Lower leg skin (tissue), 4 donors: Measurements from ENCODE around the gene TXNRD3. TPM values are rescaled to one million over a fixed set of nuclear protein-coding genes. Genes with fewer than 3 reads are reported as not detected.

Experiments used
- DNase-seq, 2 donors: peaks; one replicate each; pipeline ENCODE4 v3.0.0-alpha.2; 2019; ENCODE audit warnings: low spot score in 2 of 2
- H3K4me3 ChIP-seq: fragments of 200-600 bp; sonication (generic); 2 replicates; pipeline ENCODE4 v1.5.1; 2017; ENCODE audit warnings: mild to moderate bottlenecking, low read depth; ENCODE audit not compliant: poor library complexity, severe bottlenecking
- POLR2A ChIP-seq, 2 donors: fragments of 450-650 bp; IDR thresholded peaks; one replicate each; pipeline ENCODE4 v1.6.1; 2016 to 2017; ENCODE audit warnings: antibody characterized with exemption in 2 of 2, mild to moderate bottlenecking in 1 of 2, moderate library complexity in 1 of 2
- WGBS, 2 donors: methylation state at CpG; one replicate each; pipeline ENCODE4 v1.1.5; 2018; 5-methylcytosine and 5-hydroxymethylcytosine counted together
- intact Hi-C: fragments of 100-400 bp; cut with DNase I; formaldehyde crosslinking; loops from one replicate; pipeline ENCODE4 v1.15.0; 2023; ENCODE audit warnings: low total_unique reads
- total RNA-seq, 4 donors: library from RNA; depleted of rRNA; stranded (reverse); fragments of >200 nt; gene quantifications; one replicate each; pipeline ENCODE4 v1.1.0, GENCODE V29; 2016
- TF ChIP-seq, protein P1 (sequence below), 3 donors: fragments of 450-650 bp; IDR thresholded peaks; one replicate each; pipeline ENCODE4 v1.5.1; 2016; ENCODE audit warnings: antibody characterized with exemption in 3 of 3, mild to moderate bottlenecking in 3 of 3, moderate library complexity in 2 of 3

The TXNRD3 gene
- total RNA-seq, 4 donors from 2014 or later = 6.8 to 12.1 (median 9.2) TPM

DNA sequence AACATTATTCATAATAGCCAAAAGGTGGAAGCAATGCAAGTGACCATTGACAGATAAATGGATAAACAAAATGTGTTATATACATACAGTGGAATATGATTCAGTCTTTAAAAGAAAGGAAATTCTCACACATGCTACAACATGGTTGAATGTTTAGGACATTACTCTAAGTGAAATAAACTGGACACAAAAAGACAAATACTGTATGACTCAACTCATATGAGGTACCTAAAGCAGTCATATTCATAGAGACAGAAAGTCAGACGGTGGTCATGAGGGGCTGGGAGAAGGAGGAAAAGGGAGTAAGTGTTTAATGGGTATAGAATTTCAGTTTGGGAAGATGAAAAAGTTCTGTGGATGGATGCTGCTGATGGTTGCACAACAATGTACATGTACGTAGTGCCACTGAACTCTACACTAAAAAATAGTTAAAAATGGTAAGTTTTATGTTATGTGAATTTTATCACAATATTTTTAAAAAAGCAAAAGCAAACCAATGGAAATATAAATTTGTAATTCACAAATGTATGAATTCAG lies 5.3 kb downstream of the TXNRD3 start:
- H3K4me3 ChIP-seq = no peak overlapping the region
- intact Hi-C loops = no loop called here
- WGBS, 2 donors = 89 to 90% methylated on average over 2 of the region's 2 CpGs
- no peak for TF ChIP-seq POLR2A (IDR thresholded peaks at IDR 0.05)
- TF ChIP-seq, protein P1, sequence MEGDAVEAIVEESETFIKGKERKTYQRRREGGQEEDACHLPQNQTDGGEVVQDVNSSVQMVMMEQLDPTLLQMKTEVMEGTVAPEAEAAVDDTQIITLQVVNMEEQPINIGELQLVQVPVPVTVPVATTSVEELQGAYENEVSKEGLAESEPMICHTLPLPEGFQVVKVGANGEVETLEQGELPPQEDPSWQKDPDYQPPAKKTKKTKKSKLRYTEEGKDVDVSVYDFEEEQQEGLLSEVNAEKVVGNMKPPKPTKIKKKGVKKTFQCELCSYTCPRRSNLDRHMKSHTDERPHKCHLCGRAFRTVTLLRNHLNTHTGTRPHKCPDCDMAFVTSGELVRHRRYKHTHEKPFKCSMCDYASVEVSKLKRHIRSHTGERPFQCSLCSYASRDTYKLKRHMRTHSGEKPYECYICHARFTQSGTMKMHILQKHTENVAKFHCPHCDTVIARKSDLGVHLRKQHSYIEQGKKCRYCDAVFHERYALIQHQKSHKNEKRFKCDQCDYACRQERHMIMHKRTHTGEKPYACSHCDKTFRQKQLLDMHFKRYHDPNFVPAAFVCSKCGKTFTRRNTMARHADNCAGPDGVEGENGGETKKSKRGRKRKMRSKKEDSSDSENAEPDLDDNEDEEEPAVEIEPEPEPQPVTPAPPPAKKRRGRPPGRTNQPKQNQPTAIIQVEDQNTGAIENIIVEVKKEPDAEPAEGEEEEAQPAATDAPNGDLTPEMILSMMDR (IDR thresholded peaks at IDR 0.05) = no peak
- DNase-seq = no peak

DNA sequence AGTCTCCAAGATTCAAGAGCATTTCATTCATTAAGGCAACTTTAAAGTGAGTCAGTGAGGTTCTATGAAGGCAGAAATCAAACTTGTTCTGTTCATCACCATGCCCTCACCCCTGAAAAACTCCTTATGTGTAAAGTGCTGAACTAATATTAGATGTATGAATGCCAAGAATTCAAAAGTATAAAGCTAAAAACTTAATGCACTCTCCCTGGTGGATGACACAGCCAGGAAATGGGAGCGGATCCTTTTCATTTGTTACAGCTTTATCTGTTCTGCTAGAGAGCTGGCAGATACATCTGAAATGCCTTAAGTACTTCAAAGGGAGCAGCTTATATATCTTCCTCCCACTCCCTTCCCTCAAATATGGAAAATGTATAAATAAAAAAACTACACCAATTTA lies 8.2 kb downstream of the TXNRD3 start:
- WGBS, 2 donors = 70 to 74% methylated on average over 1 of the region's 1 CpG
- TF ChIP-seq, protein P1 (IDR thresholded peaks at IDR 0.05) = no peak
- TF ChIP-seq POLR2A (IDR thresholded peaks at IDR 0.05) = no peak
- no peak for DNase-seq
- H3K4me3 ChIP-seq = no peak overlapping the region
- intact Hi-C loops = no loop called here

DNA sequence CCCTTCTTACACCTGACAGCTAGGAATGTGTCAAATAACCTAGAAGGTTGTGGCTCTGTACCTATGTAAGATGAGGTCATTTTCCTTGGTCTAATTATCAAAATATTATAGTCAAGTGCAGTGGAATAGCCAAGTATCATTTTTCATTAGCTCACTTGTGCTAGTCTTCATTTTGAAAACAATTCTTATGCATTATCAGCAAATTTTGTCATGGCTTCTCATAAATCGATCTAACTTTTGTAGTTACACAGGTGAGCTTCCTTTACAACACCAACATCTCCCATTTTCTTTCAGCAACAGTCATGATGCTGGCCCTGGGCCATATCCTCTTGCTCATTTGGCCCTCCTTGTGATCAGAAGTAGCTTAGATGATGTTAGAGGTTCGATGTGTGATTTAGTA lies 10.3 kb downstream of the TXNRD3 start:
- DNase-seq = no peak
- 85 to 86% methylated on average over 2 of the region's 2 CpGs for WGBS, 2 donors
- intact Hi-C loops = no loop called here
- TF ChIP-seq, protein P1 (IDR thresholded peaks at IDR 0.05) = no peak
- TF ChIP-seq POLR2A (IDR thresholded peaks at IDR 0.05) = no peak
- H3K4me3 ChIP-seq = no peak overlapping the region

DNA sequence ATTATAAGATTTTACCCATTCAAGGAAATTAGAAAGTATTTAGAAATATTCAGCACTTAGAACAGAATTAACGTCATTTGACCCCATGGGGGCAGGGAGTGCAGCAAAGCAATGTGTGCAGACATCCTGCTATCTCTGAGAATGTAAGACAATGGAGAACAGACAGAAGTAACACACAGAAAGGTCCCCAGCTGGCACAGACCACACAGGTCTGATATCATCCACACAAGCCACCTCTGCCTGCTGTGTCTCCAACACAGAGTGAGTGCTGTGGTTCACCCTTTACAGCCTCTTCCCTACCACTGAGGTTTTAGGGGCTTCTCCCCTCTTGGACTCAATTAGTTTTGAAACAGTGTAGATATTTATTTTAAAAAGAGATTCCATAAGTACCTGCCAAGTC lies 16.1 kb downstream of the TXNRD3 start:
- no peak for DNase-seq
- H3K4me3 ChIP-seq = no peak overlapping the region
- intact Hi-C loops = no loop called here
- 80 to 92% methylated on average over 1 of the region's 1 CpG for WGBS, 2 donors
- no peak for TF ChIP-seq POLR2A (IDR thresholded peaks at IDR 0.05)
- TF ChIP-seq, protein P1 (IDR thresholded peaks at IDR 0.05) = no peak

DNA sequence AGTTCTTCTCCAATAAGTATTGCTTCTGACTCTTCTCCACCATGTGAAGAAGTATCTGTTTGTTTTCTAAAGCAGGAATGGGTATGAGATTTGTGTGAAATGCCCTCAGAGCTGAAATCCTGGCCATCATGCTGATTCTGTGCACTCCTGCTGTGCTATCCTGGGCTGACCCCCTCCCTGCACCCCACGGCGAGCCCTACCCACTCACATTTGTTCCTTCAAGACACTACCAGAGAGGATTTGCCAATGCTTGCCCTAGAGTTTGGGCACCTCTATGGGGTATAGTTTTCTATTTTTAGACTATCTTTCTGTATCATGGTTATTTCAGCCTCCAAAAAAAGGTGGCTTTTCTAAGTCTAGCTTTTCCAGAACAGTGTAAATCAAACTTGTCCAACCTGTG lies 18.5 kb downstream of the TXNRD3 start:
- no peak for DNase-seq
- intact Hi-C loops = no loop called here
- TF ChIP-seq, protein P1 (IDR thresholded peaks at IDR 0.05) = no peak
- no peak for TF ChIP-seq POLR2A (IDR thresholded peaks at IDR 0.05)
- 78 to 88% methylated on average over 2 of the region's 2 CpGs for WGBS, 2 donors
- no peak overlapping the region for H3K4me3 ChIP-seq

DNA sequence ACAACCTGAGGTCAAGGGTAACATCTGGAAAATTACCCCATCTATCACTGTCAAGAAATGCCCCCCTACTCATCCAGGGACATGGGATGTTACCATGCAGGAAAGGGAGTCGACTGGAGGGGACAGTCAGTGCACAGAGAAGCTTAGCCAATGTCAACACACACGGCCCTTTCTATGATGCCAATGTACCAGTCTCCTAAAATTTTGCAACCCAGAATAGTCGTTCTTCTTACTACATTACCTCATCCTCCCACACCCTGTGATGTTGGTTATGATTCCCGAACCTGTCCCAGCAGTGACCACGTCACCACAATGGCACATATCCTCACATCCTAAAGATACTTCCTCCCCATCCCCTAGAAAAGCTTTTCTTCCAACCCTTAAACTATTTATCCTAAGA lies 20.1 kb downstream of the TXNRD3 start:
- no peak overlapping the region for H3K4me3 ChIP-seq
- no peak for TF ChIP-seq POLR2A (IDR thresholded peaks at IDR 0.05)
- TF ChIP-seq, protein P1 (IDR thresholded peaks at IDR 0.05) = no peak
- 73 to 79% methylated on average over 5 of the region's 5 CpGs for WGBS, 2 donors
- intact Hi-C loops = no loop called here
- DNase-seq = no peak
